GM15510 (cell line): ENCODE results near the gene FBXW4.
A peak's percentile ranks its signal among the peaks of the same experiment; 100 is the strongest.

ENCODE experiments used
- POLR2A ChIP-seq: IDR thresholded peaks from 3 replicates; pipeline ENCODE4 v1.6.1; 2011; ENCODE audit warnings: borderline replicate concordance; ENCODE audit not compliant: insufficient read length; ENCODE audit errors: extremely low read depth

FBXW4 gene

DNA sequence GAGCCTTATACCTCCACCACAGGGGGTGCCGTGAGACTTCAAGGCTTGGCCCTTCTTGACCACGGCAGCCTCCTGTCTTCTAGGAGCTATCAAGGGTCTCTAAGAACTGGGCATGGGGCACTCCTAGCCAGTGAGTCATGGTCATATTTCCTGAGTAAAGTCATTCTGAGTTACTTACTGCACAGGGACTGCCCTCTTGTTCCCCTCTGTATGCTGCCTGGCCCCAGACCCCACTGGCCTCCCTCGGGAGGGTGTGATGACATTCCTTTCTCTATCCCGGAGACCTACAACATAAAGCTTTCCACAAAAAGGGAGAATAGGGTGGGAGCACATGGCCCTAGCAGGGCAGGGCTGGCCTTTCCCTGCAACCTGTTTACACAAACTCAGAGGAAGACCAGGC, 85.5 kb downstream of the FBXW4 start:
- no peak for TF ChIP-seq POLR2A

DNA sequence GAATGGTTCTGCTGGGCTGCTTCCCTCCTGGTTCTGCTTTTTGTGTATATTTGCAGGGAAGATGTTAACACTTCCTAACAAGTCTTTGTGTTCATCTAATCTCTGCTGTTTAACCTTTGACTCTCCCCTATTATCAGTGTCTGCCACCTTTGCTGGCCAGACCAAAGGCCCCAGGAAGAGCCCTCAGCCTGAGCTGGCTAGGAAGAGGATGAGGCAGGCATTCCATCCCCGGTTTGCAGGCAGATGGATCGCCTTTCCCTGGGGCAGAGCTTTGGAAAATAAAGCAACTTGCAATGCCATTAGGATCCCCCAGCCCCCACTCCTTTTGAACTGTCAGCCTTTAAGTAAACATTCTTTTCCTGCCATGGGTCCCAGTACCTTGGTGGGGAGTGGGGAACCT, 87.8 kb downstream of the FBXW4 start:
- no peak for TF ChIP-seq POLR2A

DNA sequence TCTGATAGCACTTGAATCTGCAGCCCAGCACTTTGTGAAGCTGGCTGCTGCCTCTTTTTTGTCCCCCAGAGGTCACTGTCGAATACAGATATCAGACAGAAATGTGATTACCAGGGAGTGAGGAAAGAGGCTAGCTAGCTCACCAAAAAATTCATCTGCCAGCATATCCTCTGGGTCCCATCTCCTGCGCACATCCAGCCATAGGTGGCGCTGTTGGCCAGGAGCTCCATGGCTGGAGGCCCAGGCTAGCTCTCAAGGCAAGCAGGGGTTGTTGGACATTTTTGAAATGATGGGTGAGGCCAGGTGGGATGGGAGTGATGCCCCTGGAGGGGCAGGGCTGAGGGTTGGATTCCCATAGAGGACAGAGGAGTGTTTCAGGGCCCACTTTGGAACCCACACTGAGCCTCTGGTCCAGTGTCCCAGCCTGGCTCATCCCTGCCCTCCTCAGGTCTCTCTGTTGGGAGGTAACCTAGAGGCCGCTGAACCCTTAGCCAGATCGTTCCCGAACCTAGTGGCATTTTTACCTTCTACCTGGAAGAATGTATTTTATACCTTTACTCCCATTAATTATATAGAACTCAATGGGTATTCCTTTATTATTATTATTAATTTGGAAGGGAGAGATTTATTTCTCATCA, 92.1 kb downstream of the FBXW4 start:
- no peak for TF ChIP-seq POLR2A

DNA sequence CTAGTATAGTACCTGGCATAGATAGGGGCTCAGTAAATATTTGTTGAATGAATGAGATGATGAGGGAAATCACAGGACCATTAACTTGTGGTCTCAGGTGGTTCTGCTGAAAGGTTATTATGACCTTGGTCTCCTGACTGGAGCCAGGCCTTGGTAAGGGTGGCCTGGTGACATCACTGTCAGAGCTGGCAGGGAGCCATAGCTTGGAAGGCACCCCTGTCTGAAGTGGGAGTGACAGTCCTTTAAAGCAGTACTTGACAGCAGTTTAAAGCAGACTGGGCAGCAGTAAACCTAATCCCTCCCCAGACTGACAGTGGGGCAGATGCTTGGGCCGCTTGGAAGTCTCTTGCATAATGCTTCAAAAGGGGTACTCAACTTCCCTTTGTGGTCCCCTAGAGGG, 93.4 kb downstream of the FBXW4 start:
- no peak for TF ChIP-seq POLR2A

DNA sequence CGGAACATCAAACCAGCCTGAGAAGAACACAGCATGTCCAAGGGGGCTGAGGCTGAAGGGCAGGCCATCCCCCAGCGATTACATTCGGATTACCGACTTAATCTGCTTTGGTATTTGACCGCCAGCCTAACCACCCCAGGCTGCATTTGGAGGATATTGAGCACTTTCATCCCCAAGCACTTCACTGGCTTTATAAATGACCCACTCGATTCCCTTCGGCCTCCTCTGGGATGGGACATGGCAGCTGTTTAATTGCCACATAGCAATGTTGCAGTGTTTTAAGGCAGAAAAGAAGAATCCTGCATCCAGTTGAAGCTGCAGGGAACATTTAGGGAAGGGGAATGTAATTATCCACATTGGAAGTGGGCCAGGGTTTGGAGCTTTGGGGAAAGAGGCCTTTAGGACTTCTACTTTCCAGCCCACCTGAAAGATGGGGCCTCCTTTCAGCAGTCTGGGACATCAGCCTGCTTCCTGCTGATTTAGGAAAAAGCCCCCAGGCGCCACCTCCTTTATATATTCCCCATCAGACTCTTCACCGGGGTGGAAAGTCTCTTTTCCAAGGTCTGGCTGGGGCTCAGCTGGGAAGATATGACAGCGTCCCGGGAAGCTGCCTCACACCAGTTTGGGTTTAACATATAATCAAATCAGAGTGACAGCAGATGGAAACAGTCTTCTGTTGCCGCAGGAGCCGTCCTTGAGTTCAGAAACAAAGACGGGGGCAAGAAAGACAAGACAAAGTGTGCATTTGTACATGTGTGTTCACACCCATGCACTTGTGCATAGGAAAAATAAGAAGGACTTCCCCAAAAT, 97.7 kb downstream of the FBXW4 start:
- no peak for TF ChIP-seq POLR2A

DNA sequence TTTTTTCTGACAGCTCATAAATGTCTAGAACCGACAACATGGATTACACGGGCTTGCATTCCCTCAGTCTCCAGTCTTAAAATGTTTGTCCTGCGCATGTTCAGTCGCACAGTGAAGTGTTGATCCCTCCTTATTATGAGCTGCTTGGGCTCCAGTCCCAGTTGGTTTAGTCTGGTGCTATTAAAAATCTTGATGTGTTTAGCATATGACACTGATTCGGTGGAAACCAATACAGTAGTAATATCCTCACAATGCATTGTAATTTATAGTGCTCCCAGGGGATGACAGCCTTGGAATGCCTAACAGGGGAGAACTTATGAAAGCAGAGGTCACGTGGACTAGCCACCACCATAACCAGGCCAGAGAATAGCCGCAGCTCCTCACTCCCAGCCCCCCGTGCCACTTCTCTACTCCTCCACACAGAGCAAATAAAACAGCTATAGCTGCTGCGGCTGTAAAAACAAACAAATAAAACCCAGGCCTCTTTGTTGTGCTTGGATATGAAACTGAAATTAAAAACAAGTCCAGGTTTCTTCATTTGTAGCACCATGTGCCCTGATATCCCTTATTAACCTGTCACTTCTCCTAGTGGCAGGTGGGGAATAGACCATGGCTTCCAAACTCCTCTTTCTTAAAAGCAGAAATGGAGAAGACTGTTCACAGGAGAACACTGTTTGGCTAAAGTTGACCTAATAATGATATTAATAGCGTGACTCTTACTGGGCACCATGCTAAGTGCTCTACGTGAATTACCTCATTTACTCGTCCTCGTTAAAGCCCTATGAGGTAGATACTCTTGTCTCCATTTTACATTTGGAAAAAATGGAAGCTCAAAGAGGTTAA, 99.2 kb downstream of the FBXW4 start:
- TF ChIP-seq POLR2A = no peak

DNA sequence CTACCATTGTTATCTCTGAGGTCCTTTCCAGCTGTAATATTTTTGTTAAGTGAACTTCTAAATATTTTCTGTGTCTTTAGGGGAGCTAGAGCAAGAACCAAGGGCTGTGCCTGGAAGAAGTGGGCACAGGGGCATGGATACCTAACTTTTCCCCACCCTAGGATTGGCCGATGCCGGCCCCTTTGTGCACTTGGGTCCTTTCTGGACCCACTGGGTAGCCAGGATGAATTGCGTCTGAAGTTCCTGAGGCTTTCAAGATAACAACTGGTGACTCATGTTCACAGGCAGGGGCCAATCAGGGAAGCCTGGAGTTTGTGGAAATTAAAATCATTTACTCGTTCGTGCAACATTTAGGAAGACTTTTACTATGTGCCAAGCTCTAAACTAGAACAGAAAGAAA, 106.1 kb downstream of the FBXW4 start:
- TF ChIP-seq POLR2A = no peak

DNA sequence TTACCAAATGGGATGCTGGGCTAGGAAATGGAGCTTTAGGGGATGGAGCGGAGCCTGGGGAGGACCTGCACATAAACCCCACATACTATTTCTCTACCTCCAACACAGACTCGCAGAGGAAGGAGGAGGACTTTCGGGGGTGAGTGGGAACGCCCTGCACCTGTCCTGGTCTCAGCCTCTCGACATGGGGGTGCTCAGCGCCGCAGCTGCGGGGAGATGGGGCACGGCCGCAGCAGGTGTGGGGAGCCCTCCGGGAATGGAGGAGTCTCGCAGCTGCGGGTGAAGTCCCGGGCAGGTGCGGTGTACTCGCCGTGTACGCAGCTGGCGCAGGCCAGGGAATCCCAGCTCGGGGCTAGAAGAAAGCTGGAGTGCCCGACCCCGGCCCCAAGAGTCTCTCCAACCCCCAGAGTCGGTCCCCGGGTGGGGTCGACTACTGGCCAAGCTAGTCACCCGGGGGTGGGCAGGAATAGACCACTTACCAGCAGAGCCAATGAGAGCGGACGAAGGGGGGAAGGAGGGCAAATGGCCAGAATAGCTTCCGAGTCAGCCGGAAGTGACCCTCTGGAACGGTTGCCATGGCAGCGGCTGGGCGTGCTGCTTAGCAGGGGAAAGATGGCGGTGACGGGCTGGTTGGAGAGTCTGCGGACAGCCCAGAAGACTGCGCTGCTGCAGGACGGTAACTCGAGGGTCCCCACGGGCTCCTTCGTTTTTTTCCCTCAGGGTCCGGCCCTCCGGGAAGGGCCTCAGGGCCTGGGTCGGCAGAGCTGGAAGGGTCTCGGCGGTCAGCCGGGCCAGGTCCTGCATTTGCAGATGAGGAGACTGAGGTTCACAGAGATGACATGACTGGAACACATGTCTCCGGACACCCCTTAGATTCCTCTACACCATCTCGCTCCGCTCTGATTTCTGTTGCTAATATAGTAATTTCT, 107.0 kb downstream of the FBXW4 start, which contains the start of the genes DPCD and POLL:
DPCD (plus strand) TSS at position 597 of the 929 bp plus-strand sequence; CDS start at position 613, 16 bp downstream.
POLL (minus strand) TSS at position 533 of the 929 bp plus-strand sequence. CDS start 897 bp downstream, outside the sequence.
- peak; percentile 66 for TF ChIP-seq POLR2A

DNA sequence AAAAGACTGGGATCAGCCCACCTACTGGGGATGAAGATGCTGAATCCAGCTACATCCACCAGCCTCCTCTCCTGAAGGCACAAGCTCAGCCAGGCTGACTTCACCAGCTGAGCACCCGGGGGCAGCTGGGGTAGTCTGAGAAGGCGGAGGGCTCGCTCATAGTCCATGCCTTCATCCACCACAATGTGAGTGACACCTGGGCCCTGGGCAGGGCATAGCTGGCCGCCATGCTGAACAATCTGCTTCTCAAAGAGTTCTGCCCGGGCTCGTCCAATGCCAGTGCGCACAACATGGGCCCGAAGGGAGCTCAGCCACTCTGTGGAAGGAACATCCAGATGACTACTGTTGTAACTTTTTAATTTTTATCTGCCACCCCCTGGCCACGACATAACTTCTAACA, 109.1 kb downstream of the FBXW4 start:
- TF ChIP-seq POLR2A = no peak

DNA sequence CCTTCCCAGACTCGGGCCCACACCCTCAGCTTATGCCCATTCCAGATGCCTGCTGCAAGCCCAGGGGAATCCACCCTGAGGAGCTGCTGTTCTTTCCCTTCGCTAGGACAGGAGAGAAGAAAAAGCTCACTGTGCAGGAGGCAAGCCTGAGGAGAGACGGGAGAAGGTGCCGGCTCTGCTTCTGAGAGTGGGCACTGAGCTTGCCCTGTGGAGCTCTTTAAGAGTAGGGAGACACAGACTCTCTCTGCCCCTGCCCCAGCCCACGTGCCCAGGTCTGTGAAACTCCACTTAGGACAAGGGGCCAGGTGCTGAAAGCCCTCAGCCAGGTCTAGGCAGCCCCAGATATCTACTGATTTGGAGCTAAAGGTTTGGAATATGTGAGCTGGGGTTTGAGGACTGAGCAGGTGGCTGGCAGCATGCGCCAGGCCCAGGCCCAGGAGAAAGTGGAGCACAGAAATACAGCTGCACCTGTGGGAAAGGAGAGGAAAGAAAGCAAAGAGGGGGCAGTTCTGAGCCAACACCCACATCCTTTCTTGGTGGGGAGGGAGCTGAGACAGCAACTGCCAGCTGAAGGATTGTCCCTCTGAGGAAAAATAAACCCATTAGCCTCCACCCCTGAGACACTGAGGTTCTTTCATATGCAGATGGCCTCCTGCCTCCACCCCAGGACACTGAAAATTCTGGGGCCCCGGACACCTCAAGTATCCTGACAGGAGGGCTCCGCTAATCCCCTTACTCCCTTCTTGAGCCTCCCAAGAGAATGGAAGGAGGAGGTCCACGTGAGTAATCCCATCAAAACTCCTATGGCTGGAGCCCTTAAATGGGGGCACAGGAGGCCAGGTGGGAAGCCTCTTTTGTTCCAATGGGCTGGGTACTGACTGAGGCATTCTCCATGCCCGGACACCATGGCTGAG, 114.2 kb downstream of the FBXW4 start:
- no peak for TF ChIP-seq POLR2A

DNA sequence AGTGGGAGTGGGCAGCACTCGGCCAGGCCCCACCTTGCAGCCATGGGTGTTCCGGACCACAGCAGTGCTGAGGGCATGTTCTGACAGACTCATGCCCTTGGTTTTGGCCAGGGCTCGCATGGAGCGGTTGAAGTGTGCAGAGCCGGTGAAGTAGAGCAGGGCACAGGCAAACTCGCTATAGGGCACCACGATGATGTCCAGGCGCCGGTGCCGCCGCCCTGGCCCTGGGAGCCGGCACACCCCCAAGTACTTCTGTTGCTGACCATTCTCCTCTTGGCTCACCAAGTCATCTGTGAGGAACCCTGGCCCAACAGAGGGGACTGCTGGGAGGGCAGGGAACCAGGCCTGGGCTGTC, 115.5 kb downstream of the FBXW4 start:
- no peak for TF ChIP-seq POLR2A

DNA sequence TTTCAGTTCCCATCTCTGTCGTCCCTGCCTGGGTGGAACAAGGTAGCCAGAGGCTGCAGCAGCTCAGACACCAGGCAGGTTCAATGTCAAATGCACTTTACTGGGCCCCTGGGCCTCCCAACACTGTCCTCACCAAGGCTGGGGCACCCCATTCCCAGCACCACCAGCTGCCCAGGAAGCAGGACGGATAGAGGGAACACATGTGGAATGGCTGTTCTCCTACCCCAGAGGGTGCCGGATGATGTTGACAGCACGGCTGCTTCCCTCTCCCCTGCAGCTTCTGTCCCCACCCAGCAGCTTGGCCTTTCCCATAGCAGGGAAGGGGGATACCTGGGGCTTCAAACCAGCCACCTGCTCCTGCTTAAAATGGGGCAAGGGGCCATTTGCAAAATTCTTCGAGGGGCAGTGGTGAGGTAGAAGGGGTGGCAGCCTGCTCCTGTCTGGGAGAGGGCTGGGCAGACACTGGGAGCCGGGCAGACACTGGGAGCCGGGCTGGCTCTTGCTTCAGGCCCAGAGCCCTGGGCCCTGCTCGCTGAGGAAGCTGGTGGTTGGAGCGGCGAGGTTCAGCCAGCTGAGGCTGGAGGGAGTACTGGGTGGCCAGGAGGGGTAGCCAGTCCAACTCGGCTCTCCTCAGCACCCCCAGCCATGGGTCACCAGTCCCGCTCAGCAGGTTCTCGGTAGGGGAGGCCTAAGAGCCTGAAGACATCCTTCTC, 116.0 kb downstream of the FBXW4 start:
- no peak for TF ChIP-seq POLR2A
